GM21423 (cell line): ENCODE measurements around the gene PHIP.
"Not testable (repeated sequence)": the region's sequence is repeated elsewhere in the genome, so short reads cannot be mapped to it uniquely, and the experiment has no call there.

Experiments
- ATAC-seq: cut with Tn5 transposase; IDR thresholded peaks from one replicate; pipeline ENCODE4 v1.9.1; 2021; ENCODE audit warnings: mild to moderate bottlenecking, moderate library complexity; ENCODE audit not compliant: unreplicated experiment

Gene PHIP

DNA sequence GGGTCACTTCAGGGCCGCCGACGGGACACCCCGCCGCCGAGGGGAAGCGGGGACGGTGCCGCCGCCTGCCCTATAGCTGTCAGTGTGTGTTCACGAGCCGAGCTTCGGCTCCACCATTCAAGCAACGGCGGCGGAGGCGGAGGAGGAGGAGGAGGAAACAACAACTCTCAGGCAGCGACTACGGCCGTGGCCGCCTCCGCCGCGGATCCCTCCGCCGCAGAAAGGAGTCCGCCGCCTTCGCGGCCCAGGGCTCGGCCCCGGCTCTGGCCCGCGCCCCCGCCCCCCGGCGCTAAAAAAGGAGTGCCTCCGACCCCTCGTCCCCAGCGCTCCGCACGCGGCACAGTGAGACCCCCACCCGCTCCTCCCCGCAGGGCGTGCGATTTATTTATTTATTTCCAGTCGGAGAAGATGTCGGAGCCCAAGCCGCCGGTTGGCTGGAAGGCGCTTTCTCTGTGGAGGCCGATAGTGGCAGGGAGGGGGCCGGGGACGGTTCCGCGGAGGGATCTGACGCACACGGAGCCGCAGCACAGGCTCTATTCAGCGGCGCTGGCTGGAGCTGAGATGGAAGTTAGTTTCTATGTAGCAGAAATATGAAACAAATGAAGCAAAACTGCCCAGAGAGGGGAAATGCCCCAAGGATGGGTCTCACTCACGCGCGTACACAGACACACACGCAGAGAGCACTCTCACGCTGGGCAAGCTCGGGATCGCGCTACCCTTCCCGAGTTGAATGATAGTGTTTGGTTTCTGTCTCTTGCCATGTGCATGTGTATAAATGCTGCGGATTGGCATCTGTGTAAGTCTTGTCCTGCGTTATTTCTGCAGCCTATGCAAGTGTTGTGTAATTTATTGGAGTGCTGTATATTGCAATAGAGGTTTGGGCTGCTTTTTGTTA lies at the start of gene PHIP:
TSS of gene PHIP (minus strand) at position 180 of the 895 bp plus-strand sequence. CDS start 186 bp downstream, outside the sequence.
- peak; percentile 62 for ATAC-seq

DNA sequence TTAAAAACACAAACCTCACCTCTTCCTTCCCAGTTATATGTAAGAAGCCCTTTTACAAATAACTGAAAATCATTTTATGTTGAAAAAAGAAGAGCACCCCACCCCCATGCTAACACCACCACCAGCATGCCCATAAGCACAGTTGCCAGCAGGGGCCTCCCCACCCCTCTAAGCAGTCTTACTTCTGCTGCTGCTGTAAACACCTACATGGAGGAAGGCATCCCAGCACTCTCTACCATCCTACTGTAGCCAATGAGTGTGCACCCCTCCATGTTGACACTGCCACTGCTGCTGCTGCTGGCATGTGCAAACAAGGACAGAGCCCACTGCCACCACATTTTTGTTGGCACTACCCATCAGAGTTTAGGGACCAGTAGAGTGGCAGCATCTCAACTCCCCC lies 49.6 kb upstream of the PHIP start:
- no peak for ATAC-seq

DNA sequence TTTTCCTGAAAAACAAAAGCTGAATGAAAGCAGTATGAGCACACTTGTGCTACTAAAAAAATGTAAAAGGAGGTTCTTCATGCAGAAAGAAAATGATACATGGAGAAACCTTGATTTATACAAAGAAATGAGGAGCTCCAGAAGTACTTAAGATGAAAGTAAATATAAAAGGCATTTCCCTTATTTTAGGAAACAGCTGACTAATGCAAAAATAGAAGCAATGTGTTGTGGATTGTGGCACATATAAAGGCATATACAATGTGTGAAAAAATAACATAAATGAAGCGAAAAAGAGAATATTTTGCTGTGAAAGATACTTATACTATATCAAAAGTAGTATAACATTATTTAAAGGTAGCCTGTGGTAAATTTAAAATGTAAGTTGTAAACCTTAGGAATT lies 41.2 kb upstream of the PHIP start:
- ATAC-seq = no peak

DNA sequence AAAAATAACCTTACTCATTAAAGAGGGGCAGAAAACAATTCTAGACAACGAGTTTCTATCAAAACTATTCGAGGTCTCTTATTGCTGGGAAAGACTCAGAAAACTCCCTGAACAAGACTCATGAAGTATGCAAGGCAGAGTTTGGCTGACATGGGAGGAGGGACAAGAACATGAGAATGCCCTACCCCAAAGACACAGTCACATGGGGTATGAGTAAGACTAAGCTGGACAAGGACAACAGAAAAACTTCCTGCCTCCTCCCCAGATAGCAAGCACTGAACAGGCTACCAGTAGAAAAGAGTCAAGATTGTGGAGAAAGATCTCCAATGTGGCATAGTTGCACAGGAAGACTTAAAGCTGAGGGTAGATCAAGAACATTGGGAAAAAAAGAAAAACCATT lies 39.7 kb upstream of the PHIP start:
- ATAC-seq = no peak

DNA sequence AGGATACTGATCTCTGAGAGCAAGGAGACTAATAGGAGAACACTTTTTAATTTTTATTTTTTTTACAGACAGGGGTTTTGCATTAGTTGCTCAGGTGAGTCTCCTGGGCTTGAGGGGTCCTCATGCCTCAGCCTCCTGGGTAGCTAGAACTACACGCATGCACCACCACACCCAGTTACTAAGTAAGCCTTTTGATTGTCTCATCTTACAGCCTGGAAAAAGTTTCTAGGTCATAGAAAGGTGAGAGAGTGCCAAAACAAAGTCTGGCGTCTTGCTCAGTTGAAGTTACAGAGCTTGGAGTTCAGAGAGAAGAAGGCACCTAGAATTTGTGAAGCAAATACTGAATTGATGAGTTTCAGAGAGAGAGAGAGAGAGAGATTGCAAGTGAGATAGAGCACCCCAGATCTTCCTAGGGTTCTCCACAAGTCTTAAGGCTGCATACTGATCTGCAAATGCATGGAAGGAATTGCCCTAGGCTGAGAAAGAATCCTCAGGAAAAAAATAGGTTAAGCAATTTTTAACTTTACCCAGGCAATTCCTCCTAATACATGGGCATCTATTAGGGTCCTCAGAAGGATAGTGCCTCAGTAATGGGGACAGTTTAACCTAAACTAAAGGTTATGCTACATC lies 37.6 kb upstream of the PHIP start:
- no peak for ATAC-seq

DNA sequence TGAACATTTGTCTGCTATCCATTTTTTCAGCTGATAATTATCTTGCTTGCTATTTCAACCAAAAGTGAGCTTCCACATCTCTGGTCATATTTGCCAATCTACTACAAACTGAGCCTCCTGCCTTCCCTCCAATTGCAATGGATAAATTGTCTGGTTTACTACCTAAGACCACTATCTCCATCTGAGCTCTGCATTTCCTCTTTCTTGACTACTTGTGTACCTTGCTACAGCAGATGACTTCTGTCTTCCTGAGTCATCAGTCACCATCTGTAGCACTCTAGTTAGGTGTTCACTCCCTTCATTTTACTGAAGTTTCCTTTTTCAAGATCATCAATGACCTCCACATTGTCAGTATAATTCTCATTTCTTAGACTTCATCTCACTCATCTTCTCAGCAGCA lies 33.5 kb upstream of the PHIP start:
- ATAC-seq = no peak

DNA sequence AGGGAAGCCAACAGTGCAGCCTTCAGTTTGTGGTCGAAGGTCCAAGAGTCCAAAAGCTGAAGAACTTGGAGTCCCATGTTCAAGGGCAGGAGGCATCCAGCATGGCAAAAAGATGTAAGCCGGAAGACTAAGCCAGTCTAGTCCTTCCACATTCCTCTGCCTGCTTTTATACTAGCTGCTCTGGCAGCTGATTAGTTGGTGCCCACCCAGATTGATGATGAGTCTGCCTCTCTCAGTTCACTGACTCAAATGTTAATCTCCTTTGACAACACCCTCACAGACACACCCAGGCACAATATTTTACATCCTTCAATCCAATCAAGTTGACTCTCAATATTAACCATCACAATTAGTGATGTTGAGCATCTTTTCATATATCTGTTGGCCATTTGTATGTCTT lies 23.1 kb upstream of the PHIP start:
- no peak for ATAC-seq

DNA sequence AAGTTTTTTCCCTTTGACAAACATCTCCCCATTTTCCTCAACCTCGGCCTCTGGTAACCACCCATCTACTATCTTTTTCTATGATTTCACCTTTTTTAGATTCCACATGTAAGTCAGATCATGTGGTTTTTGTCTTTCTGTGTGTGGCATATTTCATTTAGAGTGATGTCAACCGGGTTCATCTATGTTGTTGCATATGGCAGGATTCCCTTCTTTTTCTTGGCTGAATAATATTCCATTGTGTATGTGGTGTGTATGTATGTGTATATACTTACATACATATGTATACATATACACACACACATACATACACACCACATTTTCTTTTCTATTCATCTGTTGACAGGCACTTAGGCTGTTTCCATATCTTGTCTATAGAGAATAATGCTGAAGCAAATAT lies 22.2 kb upstream of the PHIP start:
- ATAC-seq = no peak

DNA sequence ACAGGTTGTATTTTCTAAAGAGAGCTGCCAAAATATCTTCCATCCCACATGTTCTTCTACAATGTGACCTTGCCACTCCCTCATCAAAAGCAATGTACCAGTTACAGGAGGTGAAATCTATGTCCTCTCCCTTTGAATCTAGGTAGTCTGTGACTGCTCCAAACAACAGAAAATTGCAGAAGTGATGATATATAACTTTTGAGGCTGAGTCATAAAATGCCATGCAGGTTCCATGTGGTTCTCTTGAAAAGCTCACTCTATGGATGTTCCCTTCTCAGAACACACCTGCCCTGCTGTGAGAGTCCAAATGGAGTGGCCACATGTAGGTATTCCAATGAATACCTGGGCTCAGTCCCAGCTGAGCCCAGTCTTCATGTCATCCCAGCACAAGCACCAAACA lies 16.9 kb upstream of the PHIP start:
- ATAC-seq = no peak

DNA sequence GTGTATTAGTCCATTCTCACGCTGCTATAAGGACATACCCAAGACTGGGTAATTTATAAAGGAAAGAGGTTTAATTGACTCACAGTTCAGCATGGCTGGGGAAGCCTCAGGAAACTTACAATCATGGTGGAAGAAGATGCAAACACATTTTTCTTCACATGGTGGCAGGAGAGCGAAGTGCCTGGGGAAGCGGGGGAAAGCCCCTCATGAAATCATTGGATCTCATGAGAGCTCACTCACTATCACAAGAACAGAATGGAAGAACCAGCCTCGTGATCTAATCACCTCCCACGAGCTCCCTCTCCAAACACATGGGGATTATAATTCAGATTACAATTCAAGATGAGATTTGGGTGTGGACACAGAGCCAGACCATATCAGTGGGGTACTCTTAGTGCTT lies 13.7 kb upstream of the PHIP start:
- not testable (repeated sequence) for ATAC-seq

DNA sequence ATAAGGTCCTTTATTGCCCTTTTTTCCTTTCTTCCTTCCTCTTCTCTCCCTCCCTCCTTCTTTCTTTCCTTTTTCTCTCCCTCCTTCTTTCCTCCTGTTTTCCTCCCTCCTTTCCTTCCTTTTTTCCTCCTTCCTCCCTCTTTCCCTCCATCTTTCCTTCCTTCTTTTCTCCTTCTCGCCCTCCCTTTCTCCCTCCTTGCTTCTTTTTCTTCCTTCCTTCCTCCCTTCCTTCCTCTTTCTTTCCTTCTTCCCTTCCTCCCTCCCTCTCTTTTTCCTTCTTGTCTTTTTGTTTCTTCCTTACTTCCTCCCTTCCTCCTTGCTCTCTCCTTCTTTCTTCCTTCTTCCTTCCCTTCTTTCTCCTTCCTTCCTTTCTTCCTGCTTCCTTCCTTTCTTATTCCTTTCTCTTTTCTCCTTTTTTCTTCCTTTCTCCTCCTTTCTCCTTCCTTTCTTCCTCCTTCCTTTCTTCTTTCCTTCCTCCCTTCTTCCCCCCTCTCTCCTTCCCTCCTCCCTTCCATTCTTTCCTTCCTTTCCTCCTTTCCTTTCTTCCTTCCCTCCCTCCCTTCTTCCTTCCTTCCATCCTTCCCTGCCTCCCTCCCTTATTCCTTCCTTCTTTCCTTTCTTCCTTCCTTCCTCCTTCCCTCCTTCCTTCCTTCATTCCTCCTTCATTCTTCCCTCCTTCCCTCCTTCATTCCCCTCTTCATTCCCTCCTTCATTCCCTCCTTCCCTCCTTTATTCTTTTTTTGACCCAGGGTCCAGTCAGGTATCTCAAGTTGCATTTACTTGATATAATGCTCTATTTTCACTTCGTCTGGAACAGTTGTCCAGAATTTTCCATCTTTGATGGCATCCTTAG lies 11.7 kb upstream of the PHIP start:
- no peak for ATAC-seq

DNA sequence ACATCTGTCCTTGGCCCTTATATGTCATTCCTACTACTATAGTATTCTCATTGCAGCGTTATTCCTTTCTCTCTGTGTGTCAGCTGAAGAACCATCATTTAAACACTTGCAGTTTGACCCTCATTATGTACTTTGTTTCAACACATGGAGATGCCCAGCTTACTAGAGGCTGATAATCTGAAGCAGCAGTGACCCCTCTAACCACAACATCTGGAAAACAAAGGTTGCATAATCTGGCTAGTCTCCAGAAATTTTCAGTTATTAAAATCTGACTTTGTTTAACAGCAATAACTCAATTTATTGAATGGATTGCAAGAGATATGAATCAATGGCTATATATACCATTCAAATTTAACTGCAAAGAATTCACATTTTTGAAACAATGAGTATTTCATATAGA lies 6.6 kb upstream of the PHIP start:
- ATAC-seq = no peak

DNA sequence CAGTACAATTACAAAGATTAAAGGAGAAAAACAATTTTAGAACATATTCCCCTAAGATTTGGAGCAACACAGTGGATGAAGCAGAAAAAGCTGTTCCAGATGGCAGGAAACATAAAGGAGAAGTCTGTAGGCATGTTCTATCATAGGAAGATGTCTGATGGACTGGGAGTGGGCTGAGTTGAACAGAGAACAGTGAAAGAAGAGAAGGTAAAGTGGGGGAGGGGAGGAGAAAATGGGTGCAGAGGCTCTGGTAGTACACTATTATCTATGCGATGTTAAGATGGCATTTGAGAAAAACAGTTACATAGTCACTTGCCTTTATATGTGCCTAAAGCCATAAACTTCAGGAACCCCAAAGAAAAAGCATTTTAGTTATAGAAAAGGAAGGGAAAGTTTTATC lies 4.2 kb upstream of the PHIP start:
- ATAC-seq = no peak

DNA sequence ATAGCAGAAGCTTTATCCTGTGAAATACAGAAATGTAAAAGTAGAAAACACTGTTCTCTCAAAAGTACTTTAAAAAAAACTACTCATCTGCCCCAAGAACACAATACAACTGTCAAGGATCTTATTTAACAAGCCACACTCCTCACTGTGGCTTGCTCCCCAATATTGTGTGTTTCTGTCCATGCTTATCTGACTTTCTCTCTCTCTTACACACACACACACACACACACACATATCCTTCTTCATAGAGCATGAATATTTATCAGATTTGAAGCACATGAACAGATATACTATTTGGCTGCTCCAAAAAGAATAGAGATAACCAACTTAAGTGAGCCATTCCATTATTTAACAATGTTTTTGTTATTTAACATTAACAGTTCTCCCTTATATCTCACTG lies 3.6 kb upstream of the PHIP start:
- ATAC-seq = no peak

DNA sequence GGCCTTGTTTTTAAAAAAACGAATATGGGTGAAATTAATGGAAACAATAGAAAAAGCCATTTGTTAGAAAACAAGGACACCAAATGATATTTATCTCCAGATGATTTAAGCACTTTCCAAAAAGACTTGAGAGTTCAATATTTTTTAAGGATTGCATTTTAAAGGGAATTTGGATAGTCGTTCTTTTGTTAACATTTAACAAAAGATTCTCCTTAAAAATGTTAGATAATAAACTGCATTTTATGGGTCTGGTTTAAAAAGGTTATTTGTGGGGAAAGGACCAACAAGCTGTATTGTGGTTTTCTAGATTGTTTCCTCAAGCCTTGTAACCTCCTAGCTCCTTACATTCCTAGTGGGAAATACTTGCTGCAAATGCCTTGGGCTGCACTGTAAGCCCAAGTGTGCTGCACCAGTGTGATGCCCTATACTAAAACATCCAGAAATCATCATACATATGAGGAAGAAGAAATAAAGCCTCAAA lies 1.5 kb upstream of the PHIP start:
- no peak for ATAC-seq

DNA sequence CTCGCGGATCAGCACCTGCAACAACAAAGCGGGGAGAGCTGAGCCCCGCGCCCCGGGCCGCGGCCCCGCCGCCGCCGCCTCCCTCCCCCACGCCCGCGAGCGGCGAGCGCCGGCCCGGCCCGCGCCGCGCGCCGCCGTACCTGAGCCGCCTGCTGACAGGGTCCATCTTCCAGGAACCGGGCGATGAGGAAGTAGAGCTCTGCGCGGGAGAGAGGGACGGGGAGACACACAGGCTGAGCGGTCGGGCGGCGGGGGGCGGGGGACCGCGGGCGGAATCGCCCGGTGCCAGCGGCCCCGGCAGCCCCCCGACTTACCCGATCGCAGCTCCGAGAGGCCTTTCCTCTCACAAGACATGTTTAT lies 359 bp downstream of the PHIP start:
- ATAC-seq = peak; percentile 27

DNA sequence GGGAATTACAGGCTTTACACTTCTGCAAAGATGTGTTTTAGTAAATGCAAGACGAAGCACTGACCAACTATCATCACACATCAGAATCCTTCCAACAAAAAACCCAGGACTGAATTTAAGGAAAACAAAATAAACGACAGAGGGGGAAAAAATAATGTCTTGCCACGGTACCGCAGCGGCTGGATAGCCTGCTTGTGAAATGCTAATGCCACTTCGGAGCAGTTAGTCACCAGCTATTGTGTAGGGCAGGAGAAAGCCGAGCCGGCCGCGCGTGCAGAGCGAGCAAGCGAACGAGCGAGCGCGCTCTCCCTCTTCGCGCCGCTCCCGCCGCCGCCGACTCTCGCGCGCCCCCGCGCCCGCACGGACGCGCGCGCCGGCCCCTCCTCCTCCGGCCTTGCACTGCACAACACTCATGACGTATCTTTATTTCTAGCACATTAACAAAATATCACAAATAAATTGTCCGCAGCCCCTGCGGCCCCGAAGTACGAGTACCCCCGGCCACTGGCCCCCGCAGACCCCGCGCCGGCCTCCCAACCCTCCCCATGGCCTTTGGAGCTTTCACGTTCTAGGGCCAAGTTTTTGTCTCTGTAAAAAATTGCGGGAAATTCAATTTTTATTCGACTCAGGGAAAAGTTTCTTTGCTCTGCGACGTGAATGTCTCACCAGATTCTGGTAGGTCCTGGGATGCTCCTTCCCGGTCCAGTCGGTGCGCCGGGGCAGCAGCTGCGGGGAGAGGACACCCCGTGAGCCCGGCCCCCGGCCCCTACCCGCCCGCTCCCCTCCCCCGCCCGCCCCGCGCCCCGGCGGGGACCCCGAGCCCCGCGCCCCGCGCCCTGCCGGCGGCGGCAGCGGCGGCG lies 1.0 kb downstream of the PHIP start:
- ATAC-seq = peak; percentile 53

DNA sequence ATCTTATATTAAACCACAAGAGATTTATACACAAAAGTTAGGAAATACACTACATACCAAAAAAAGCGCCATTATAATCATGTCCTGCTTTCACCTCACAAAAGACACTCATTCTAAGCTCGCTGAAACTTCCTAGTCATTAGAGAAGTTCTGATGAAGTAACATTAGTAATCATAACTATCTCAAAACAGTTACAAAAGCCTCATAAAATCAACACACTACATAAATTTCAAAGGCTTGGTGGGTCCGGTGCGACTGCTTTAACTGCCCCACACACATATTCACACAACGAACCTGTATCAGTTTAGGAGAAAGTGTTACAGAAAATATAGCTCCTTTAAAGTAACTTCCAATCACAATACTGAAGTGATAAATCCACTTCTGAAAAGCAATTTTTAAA lies 1.9 kb downstream of the PHIP start:
- ATAC-seq = no peak

DNA sequence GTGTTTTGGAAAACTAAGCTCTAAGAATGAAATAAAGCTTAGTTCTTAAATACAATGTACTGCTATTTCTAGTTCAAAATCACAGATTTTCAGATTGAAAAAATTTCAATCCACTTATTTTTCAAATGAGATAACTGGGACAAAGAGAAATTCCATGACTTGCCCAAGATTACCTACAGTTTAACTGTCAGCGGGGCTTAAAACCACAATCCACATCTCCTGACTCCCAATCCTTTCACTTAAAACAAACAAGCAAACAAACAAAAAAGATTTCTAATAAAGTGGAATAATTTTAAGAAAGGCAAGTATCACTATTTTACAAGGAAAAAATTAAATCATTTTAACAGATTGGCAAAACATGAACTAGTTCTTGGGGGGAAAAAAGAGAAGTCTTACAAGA lies 4.2 kb downstream of the PHIP start:
- ATAC-seq = no peak

DNA sequence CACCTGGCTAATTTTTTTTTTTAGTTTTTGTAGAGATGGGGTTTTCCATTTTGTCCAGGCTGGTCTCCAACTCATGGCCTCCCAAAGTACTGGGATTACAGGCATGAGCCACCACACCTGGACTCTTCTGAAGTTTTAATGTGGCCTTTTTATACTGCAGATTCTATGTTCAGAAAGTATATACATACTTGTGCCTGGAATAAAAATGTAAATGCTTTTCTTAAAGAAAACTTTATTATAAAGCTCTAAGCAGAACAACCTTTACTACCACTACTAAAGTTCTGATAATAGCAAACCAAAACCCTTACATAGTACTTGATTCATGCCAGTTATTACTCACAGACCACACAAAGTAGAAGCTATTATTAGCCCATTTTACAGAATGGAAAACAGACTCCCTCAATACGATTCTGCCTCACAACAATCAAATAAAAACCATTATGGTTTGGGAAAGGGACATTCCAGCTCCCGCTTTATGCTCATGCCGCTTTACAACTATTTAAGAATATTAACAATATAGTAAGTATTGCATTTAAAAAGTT lies 5.3 kb downstream of the PHIP start:
- no peak for ATAC-seq
